HepG2 (cell line): ENCODE measurements around the gene CHPF. TPM values are rescaled to one million over a fixed set of nuclear protein-coding genes. Genes with fewer than 3 reads are reported as not detected.

ENCODE experiments used
- CCAR2 ChIP-seq: fragments of 200-400 bp; formaldehyde crosslinking; optimal IDR thresholded peaks from 2 replicates; pipeline ENCODE3; 2018; ENCODE audit warnings: low read depth, mild to moderate bottlenecking, low read length, moderate library complexity
- ISL2 ChIP-seq: sonication (generic); formaldehyde crosslinking; IDR thresholded peaks from 2 replicates; pipeline ENCODE4 v1.5.0; 2020; ENCODE audit warnings: missing genetic modification reagents
- NFKBIZ ChIP-seq: IDR thresholded peaks from 2 replicates; pipeline ENCODE4 v1.6.1; 2018; ENCODE audit warnings: missing genetic modification reagents, missing compliant biosample characterization
- RARG ChIP-seq: sonication (generic); formaldehyde crosslinking; IDR thresholded peaks from 2 replicates; pipeline ENCODE4 v1.4.0; 2020; ENCODE audit warnings: low read depth, mild to moderate bottlenecking, missing genetic modification reagents
- RELA ChIP-seq: sonication (generic); formaldehyde crosslinking; IDR thresholded peaks from 2 replicates; pipeline ENCODE4 v1.4.0; 2020; ENCODE audit warnings: missing genetic modification reagents
- RORA ChIP-seq: sonication (generic); formaldehyde crosslinking; IDR thresholded peaks from 2 replicates; pipeline ENCODE4 v1.5.0; 2020; ENCODE audit warnings: mild to moderate bottlenecking, missing genetic modification reagents, moderate library complexity
- TGIF2 ChIP-seq: IDR thresholded peaks from 2 replicates; pipeline ENCODE4 v1.6.1; 2016; ENCODE audit warnings: control low read depth, missing compliant biosample characterization
- ZNF205 ChIP-seq: IDR thresholded peaks from 2 replicates; pipeline ENCODE4 v1.6.1; 2018; ENCODE audit warnings: missing biosample characterization, missing genetic modification reagents
- ZNF768 ChIP-seq: sonication (generic); formaldehyde crosslinking; IDR thresholded peaks from 2 replicates; pipeline ENCODE4 v1.4.0; 2020; ENCODE audit warnings: missing genetic modification reagents
- ZSCAN29 ChIP-seq: sonication (generic); formaldehyde crosslinking; conservative IDR thresholded peaks from 2 replicates; pipeline ENCODE4 v1.4.0; 2020; ENCODE audit warnings: mild to moderate bottlenecking, missing genetic modification reagents
- polyA plus RNA-seq, 8 experiments: library from polyadenylated mRNA; depleted of rRNA in 3 of 8; stranded (reverse) in 7 of 8; unstranded in 1 of 8; fragments of >200 nt; fragmentation: Illumina TruSeq in 4 of 8; extraction: Trizol in 4 of 8; gene quantifications; 2 replicates each; pipeline versions ENCODE4 v1.2.1 to v1.2.3, GENCODE V29; 2011 to 2016; ENCODE audit warnings: low read depth in 4 of 8, missing spikeins in 1 of 8, mixed read lengths in 1 of 8; ENCODE audit not compliant: insufficient read depth in 1 of 8
- total RNA-seq, 5 experiments: library from RNA; depleted of rRNA; stranded (reverse); fragments of >200 nt; fragmentation: Illumina TruSeq; extraction: Trizol; gene quantifications; 2 replicates each; pipeline ENCODE4 v1.2.3, GENCODE V29; 2016; ENCODE audit warnings: low read depth in 1 of 5
- TF ChIP-seq, protein P1 (sequence below): sonication (generic); formaldehyde crosslinking; IDR thresholded peaks from 2 replicates; pipeline ENCODE4 v1.4.0; 2020; ENCODE audit warnings: missing genetic modification reagents
- TF ChIP-seq, protein P2 (sequence below): sonication (generic); formaldehyde crosslinking; IDR thresholded peaks from 2 replicates; pipeline ENCODE4 v1.4.0; 2020; ENCODE audit warnings: missing genetic modification reagents
- TF ChIP-seq, protein P3 (sequence below): IDR thresholded peaks from 2 replicates; pipeline ENCODE4 v1.6.1; 2018; ENCODE audit warnings: missing genetic modification reagents, mild to moderate bottlenecking, missing compliant biosample characterization
- TF ChIP-seq, protein P4 (sequence below): sonication (generic); formaldehyde crosslinking; IDR thresholded peaks from 2 replicates; pipeline ENCODE4; 2020; ENCODE audit warnings: missing genetic modification reagents, mild to moderate bottlenecking, borderline replicate concordance
- TF ChIP-seq, protein P5 (sequence below): sonication (generic); formaldehyde crosslinking; IDR thresholded peaks from 2 replicates; pipeline ENCODE4 v1.5.0; 2020; ENCODE audit warnings: mild to moderate bottlenecking, missing genetic modification reagents, moderate library complexity
- TF ChIP-seq, protein P6 (sequence below): sonication (generic); formaldehyde crosslinking; IDR thresholded peaks from 2 replicates; pipeline ENCODE4 v1.4.0; 2020; ENCODE audit warnings: mild to moderate bottlenecking, missing genetic modification reagents

The CHPF gene
- total and polyA plus RNA-seq, 2 of the 13 experiments (the other 11 are each of a cell fraction or from before 2014, with no cell fraction given): 79.6 to 111 TPM

DNA sequence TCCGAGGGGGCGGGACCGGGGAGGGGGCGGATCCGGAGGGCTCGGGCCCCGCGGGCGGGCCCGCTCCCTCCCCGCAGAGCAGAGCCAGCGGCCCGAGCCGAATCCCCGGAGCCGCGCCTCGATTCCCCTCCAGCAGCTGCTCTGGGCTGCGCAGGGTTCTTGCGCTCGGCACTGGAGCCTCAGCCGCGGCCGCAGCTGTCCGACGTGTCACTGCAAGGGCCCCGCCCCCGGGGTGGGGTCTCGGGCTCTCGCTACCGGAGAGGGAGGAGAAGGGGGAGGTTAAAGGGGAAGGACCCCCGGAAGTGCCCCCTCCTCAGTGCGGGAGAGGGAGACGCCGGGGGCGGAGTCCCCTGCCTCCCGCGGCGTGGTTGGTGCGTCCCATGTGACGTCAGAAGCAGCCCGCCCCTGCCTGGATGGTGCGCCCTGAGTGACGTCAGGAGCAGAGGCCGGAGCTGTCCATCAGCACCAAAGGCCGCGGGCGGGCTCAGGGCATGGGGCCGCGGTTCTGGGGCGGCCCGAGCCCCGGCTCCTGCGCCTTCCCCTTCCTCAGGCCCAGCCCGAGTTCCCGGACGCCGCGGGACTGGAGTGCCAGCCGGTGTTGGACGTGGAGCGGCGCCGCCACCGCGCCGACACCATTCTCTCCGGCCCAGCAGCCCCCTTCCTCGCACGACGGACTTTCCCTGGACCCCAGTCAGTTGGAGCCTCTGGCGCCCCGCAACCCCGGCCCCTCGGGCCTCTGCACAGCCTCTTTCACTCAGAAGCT, at the start of gene CHPF, which contains the start of gene TMEM198 (continued):
- TF ChIP-seq, protein P1, sequence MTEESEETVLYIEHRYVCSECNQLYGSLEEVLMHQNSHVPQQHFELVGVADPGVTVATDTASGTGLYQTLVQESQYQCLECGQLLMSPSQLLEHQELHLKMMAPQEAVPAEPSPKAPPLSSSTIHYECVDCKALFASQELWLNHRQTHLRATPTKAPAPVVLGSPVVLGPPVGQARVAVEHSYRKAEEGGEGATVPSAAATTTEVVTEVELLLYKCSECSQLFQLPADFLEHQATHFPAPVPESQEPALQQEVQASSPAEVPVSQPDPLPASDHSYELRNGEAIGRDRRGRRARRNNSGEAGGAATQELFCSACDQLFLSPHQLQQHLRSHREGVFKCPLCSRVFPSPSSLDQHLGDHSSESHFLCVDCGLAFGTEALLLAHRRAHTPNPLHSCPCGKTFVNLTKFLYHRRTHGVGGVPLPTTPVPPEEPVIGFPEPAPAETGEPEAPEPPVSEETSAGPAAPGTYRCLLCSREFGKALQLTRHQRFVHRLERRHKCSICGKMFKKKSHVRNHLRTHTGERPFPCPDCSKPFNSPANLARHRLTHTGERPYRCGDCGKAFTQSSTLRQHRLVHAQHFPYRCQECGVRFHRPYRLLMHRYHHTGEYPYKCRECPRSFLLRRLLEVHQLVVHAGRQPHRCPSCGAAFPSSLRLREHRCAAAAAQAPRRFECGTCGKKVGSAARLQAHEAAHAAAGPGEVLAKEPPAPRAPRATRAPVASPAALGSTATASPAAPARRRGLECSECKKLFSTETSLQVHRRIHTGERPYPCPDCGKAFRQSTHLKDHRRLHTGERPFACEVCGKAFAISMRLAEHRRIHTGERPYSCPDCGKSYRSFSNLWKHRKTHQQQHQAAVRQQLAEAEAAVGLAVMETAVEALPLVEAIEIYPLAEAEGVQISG (CRISPR knock-in tag): peak; percentile 90
- TF ChIP-seq CCAR2 (peak; percentile 51), RARG (no peak), ISL2 (CRISPR knock-in tag) (peak; percentile 90), ZNF768 (peak; percentile 56; the same call in 1 of the 2 replicates), RORA (CRISPR knock-in tag) (0 out of 2 replicates have a peak, but pooled peaks have one; percentile 30), ZSCAN29 (CRISPR knock-in tag) (no peak), TGIF2 (peak; percentile 93), NFKBIZ (CRISPR knock-in tag) (no peak; the same call in 1 of the 2 replicates), ZNF205 (CRISPR knock-in tag) (0 out of 2 replicates have a peak, but pooled peaks have one; percentile 77), RELA (CRISPR knock-in tag) (no peak)
- TF ChIP-seq, protein P2, sequence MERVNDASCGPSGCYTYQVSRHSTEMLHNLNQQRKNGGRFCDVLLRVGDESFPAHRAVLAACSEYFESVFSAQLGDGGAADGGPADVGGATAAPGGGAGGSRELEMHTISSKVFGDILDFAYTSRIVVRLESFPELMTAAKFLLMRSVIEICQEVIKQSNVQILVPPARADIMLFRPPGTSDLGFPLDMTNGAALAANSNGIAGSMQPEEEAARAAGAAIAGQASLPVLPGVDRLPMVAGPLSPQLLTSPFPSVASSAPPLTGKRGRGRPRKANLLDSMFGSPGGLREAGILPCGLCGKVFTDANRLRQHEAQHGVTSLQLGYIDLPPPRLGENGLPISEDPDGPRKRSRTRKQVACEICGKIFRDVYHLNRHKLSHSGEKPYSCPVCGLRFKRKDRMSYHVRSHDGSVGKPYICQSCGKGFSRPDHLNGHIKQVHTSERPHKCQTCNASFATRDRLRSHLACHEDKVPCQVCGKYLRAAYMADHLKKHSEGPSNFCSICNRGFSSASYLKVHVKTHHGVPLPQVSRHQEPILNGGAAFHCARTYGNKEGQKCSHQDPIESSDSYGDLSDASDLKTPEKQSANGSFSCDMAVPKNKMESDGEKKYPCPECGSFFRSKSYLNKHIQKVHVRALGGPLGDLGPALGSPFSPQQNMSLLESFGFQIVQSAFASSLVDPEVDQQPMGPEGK (CRISPR knock-in tag): peak; percentile 99
- TF ChIP-seq, protein P3, sequence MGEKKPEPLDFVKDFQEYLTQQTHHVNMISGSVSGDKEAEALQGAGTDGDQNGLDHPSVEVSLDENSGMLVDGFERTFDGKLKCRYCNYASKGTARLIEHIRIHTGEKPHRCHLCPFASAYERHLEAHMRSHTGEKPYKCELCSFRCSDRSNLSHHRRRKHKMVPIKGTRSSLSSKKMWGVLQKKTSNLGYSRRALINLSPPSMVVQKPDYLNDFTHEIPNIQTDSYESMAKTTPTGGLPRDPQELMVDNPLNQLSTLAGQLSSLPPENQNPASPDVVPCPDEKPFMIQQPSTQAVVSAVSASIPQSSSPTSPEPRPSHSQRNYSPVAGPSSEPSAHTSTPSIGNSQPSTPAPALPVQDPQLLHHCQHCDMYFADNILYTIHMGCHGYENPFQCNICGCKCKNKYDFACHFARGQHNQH (CRISPR knock-in tag): peak; percentile 87
- TF ChIP-seq, protein P4, sequence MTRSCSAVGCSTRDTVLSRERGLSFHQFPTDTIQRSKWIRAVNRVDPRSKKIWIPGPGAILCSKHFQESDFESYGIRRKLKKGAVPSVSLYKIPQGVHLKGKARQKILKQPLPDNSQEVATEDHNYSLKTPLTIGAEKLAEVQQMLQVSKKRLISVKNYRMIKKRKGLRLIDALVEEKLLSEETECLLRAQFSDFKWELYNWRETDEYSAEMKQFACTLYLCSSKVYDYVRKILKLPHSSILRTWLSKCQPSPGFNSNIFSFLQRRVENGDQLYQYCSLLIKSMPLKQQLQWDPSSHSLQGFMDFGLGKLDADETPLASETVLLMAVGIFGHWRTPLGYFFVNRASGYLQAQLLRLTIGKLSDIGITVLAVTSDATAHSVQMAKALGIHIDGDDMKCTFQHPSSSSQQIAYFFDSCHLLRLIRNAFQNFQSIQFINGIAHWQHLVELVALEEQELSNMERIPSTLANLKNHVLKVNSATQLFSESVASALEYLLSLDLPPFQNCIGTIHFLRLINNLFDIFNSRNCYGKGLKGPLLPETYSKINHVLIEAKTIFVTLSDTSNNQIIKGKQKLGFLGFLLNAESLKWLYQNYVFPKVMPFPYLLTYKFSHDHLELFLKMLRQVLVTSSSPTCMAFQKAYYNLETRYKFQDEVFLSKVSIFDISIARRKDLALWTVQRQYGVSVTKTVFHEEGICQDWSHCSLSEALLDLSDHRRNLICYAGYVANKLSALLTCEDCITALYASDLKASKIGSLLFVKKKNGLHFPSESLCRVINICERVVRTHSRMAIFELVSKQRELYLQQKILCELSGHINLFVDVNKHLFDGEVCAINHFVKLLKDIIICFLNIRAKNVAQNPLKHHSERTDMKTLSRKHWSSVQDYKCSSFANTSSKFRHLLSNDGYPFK (CRISPR knock-in tag): peak; percentile 59; the same call in 1 of the 2 replicates
- TF ChIP-seq, protein P5, sequence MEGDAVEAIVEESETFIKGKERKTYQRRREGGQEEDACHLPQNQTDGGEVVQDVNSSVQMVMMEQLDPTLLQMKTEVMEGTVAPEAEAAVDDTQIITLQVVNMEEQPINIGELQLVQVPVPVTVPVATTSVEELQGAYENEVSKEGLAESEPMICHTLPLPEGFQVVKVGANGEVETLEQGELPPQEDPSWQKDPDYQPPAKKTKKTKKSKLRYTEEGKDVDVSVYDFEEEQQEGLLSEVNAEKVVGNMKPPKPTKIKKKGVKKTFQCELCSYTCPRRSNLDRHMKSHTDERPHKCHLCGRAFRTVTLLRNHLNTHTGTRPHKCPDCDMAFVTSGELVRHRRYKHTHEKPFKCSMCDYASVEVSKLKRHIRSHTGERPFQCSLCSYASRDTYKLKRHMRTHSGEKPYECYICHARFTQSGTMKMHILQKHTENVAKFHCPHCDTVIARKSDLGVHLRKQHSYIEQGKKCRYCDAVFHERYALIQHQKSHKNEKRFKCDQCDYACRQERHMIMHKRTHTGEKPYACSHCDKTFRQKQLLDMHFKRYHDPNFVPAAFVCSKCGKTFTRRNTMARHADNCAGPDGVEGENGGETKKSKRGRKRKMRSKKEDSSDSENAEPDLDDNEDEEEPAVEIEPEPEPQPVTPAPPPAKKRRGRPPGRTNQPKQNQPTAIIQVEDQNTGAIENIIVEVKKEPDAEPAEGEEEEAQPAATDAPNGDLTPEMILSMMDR (CRISPR knock-in tag): peak; percentile 31; the same call in 1 of the 2 replicates
- TF ChIP-seq, protein P6, sequence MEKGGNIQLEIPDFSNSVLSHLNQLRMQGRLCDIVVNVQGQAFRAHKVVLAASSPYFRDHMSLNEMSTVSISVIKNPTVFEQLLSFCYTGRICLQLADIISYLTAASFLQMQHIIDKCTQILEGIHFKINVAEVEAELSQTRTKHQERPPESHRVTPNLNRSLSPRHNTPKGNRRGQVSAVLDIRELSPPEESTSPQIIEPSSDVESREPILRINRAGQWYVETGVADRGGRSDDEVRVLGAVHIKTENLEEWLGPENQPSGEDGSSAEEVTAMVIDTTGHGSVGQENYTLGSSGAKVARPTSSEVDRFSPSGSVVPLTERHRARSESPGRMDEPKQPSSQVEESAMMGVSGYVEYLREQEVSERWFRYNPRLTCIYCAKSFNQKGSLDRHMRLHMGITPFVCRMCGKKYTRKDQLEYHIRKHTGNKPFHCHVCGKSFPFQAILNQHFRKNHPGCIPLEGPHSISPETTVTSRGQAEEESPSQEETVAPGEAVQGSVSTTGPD: 0 out of 2 replicates have a peak, but pooled peaks have one; percentile 29
